IMR-90 (cell line): ENCODE measurements around the gene DYTN. TPM values are rescaled to one million over a fixed set of nuclear protein-coding genes. Genes with fewer than 3 reads are reported as not detected.

ENCODE experiments used
- ATAC-seq: fragments of 200-7000 bp; cut with Tn5 transposase; 2 replicates; pipeline ENCODE4 v1.9.1; 2020; ENCODE audit warnings: low read depth, mild to moderate bottlenecking, moderate library complexity
- BruUV-seq: library from RNA; stranded (reverse); fragments of 400-500 nt; replicated peaks from 2 replicates; lab custom pipeline; 2021; lab: Mats Ljungman, UMichigan
- CTCF ChIA-PET: fragments of 300-600 bp; formaldehyde crosslinking; extraction: SDS; loops from one replicate; lab custom pipeline; 2021; ENCODE audit warnings: antibody characterized with exemption; lab: Yijun Ruan, JAX
- POLR2A ChIA-PET: fragments of 300-600 bp; sonication (Branson Sonifier 250); formaldehyde crosslinking; loops from one replicate; lab custom pipeline; 2022; ENCODE audit warnings: antibody characterized with exemption; ENCODE audit not compliant: unreplicated experiment; lab: Charles Lee
- DNase-seq: peaks from one replicate; pipeline ENCODE4 v3.0.0; 2013
- H2AFZ ChIP-seq: replicated peaks from 2 replicates; pipeline ENCODE3; 2013; ENCODE audit warnings: low read length, mild to moderate bottlenecking; ENCODE audit not compliant: poor library complexity
- H2AK5ac ChIP-seq: 2 replicates; pipeline ENCODE4 v1.6.1; 2013; ENCODE audit warnings: low read depth, low read length, inconsistent platforms
- H2AK9ac ChIP-seq: replicated peaks from 2 replicates; pipeline ENCODE3; 2013; ENCODE audit warnings: mild to moderate bottlenecking, low read depth, low read length, moderate library complexity; ENCODE audit not compliant: poor library complexity
- H2BK120ac ChIP-seq: 2 replicates; pipeline ENCODE4 v1.6.1; 2013; ENCODE audit warnings: low read depth, low read length, inconsistent platforms
- H2BK15ac ChIP-seq: 3 replicates; pipeline ENCODE4 v1.6.1; 2013; ENCODE audit warnings: low read depth, low read length, inconsistent platforms
- H2BK20ac ChIP-seq: 2 replicates; pipeline ENCODE4 v1.6.1; 2013; ENCODE audit warnings: low read depth, mild to moderate bottlenecking, inconsistent platforms, low read length, moderate library complexity
- H2BK5ac ChIP-seq: 2 replicates; pipeline ENCODE4 v1.6.1; 2013; ENCODE audit warnings: mild to moderate bottlenecking, low read depth, low read length, inconsistent platforms; ENCODE audit not compliant: poor library complexity, severe bottlenecking
- H3K14ac ChIP-seq: replicated peaks from 2 replicates; pipeline ENCODE4 v1.6.1; 2013; ENCODE audit warnings: low read depth, low read length, inconsistent platforms
- H3K18ac ChIP-seq: 2 replicates; pipeline ENCODE4 v1.6.1; 2013; ENCODE audit warnings: low read depth, low read length, control low read depth
- H3K23ac ChIP-seq: 2 replicates; pipeline ENCODE4 v1.6.1; 2013; ENCODE audit warnings: low read depth, low read length, inconsistent platforms
- H3K27ac ChIP-seq: 2 replicates; pipeline ENCODE4 v1.5.1; 2013; ENCODE audit warnings: mild to moderate bottlenecking, control low read depth, low read length; ENCODE audit not compliant: insufficient read depth
- H3K27me3 ChIP-seq: 2 replicates; pipeline ENCODE4 v1.6.1; 2013; ENCODE audit warnings: low read length; ENCODE audit not compliant: control insufficient read depth, insufficient read depth
- H3K36me3 ChIP-seq: 2 replicates; pipeline ENCODE4 v1.6.1; 2013; ENCODE audit warnings: low read length, mixed read lengths; ENCODE audit not compliant: control insufficient read depth, insufficient read depth
- H3K4ac ChIP-seq: 2 replicates; pipeline ENCODE4 v1.6.1; 2013; ENCODE audit warnings: low read depth, low read length, inconsistent platforms
- H3K4me1 ChIP-seq: 2 replicates; pipeline ENCODE4 v1.6.1; 2013; ENCODE audit warnings: low read length, mixed read lengths; ENCODE audit not compliant: control insufficient read depth, insufficient read depth
- H3K4me2 ChIP-seq: 2 replicates; pipeline ENCODE4 v1.6.1; 2013; ENCODE audit warnings: low read depth, mild to moderate bottlenecking, control low read depth, low read length, moderate library complexity
- H3K4me3 ChIP-seq: 2 replicates; pipeline ENCODE4 v1.5.1; 2013; ENCODE audit warnings: low read depth, mild to moderate bottlenecking, control low read depth, low read length, moderate library complexity; ENCODE audit not compliant: insufficient read depth
- H3K56ac ChIP-seq: 2 replicates; pipeline ENCODE4 v1.6.1; 2013; ENCODE audit warnings: low read length, inconsistent platforms; ENCODE audit not compliant: insufficient read depth; ENCODE audit errors: extremely low read depth
- H3K79me1 ChIP-seq, 2 experiments: 2 replicates each; pipeline ENCODE4 v1.6.1; 2013; ENCODE audit warnings: low read length in 2 of 2, inconsistent platforms in 1 of 2, low read depth in 1 of 2
- H3K9ac ChIP-seq: 2 replicates; pipeline ENCODE4 v1.6.1; 2013; ENCODE audit warnings: low read depth, low read length, control low read depth
- H3K9me1 ChIP-seq: 2 replicates; pipeline ENCODE4 v1.6.1; 2013; ENCODE audit warnings: low read length, inconsistent platforms; ENCODE audit not compliant: insufficient read depth
- H3K9me3 ChIP-seq: 2 replicates; pipeline ENCODE4 v1.6.1; 2013; ENCODE audit warnings: low read length; ENCODE audit not compliant: control insufficient read depth, insufficient read depth
- H4K20me1 ChIP-seq: 2 replicates; pipeline ENCODE4 v1.6.1; 2013; ENCODE audit warnings: low read length, inconsistent platforms; ENCODE audit not compliant: insufficient read depth
- H4K5ac ChIP-seq: 2 replicates; pipeline ENCODE4 v1.6.1; 2013; ENCODE audit warnings: mild to moderate bottlenecking, low read depth, low read length, control low read depth
- H4K8ac ChIP-seq, 2 experiments: 2 replicates each; pipeline ENCODE4 v1.6.1; 2013; ENCODE audit warnings: low read depth in 2 of 2, low read length in 2 of 2, control low read depth in 1 of 2, inconsistent platforms in 1 of 2
- H4K91ac ChIP-seq: 2 replicates; pipeline ENCODE4 v1.6.1; 2013; ENCODE audit warnings: low read depth, low read length, inconsistent platforms; ENCODE audit not compliant: insufficient read depth
- BHLHE40 ChIP-seq: fragments of 150-350 bp; IDR thresholded peaks from 2 replicates; pipeline ENCODE4 v1.6.1; 2016; ENCODE audit warnings: mild to moderate bottlenecking, low read depth, low read length
- CHD1 ChIP-seq: IDR thresholded peaks from 2 replicates; pipeline ENCODE4 v1.6.1; 2012; ENCODE audit warnings: low read depth, low read length, improper control_type of control experiment
- RAD21 ChIP-seq: IDR thresholded peaks from 2 replicates; pipeline ENCODE4 v1.6.1; 2012; ENCODE audit warnings: low read length, improper control_type of control experiment
- RCOR1 ChIP-seq: IDR thresholded peaks from 2 replicates; pipeline ENCODE4 v1.6.1; 2012; ENCODE audit warnings: mild to moderate bottlenecking, low read length, improper control_type of control experiment; ENCODE audit not compliant: insufficient replicate concordance
- RFX5 ChIP-seq: IDR thresholded peaks from 2 replicates; pipeline ENCODE4 v1.8.0; 2012; ENCODE audit warnings: low read depth, mild to moderate bottlenecking, low read length, moderate library complexity
- SMC3 ChIP-seq: fragments of 150-350 bp; IDR thresholded peaks from 2 replicates; pipeline ENCODE4 v1.6.1; 2016; ENCODE audit warnings: low read depth, mild to moderate bottlenecking, antibody characterized with exemption, low read length, moderate library complexity
- USF2 ChIP-seq: fragments of 150-350 bp; IDR thresholded peaks from 2 replicates; pipeline ENCODE4 v1.6.1; 2017; ENCODE audit warnings: mild to moderate bottlenecking, antibody characterized with exemption, low read length, low read depth
- WGBS, 2 experiments: methylation state at CpG; one replicate each; pipeline versions ENCODE4 v1.1.5 to v1.1.7; 2013; ENCODE audit warnings: missing lambda C conversion rate in 2 of 2; ENCODE audit not compliant: insufficient read length in 1 of 2; ENCODE audit errors: extremely low coverage in 2 of 2; 5-methylcytosine and 5-hydroxymethylcytosine counted together
- dilution Hi-C: fragments of 300-500 bp; cut with HindIII; formaldehyde crosslinking; loops from one replicate; pipeline ENCODE4 v1.14.3; 2018; ENCODE audit warnings: low sequenced_read_pairs; ENCODE audit not compliant: unreplicated experiment
- in situ Hi-C: fragments of 300-500 bp; cut with MboI; formaldehyde crosslinking; loops from 3 replicates; pipeline ENCODE4 v1.14.3; 2019; ENCODE audit warnings: low sequenced_read_pairs, inconsistent platforms, mixed read lengths
- intact Hi-C: fragments of 100-400 bp; cut with micrococcal nuclease; formaldehyde crosslinking; loops from 2 replicates; pipeline ENCODE4 v1.10.0; 2022
- polyA plus RNA-seq, 3 experiments: library from polyadenylated mRNA; depleted of rRNA; stranded (reverse); fragments of >200 nt; gene quantifications; 2 replicates each; pipeline ENCODE4 v1.2.3, GENCODE V29; 2012; ENCODE audit warnings: low replicate concordance in 1 of 3
- total RNA-seq: library from RNA; depleted of rRNA; stranded (reverse); fragments of >200 nt; gene quantifications from 2 replicates; pipeline ENCODE4 v1.2.3, GENCODE V29; 2012

DYTN gene
- total and polyA plus RNA-seq, 2 of the 4 experiments (the other 2 are of a cell fraction) = not detected

- Histone ChIP-seq H2BK5ac (no peak overlapping the region), H3K23ac (no peak overlapping the region), H2BK20ac (no peak overlapping the region), H4K20me1 (no peaks in the 10 kb centered on the region), H4K5ac (no peak overlapping the region), H3K18ac (no peak overlapping the region), H3K9ac (no peak overlapping the region), H2BK15ac (no peak overlapping the region), H3K9me1 (no peaks in the 10 kb centered on the region), H3K36me3 (no peaks in the 10 kb centered on the region), H2BK120ac (no peak overlapping the region), H3K9me3 (no peaks in the 10 kb centered on the region), H2AFZ (no peak overlapping the region), H2AK5ac (no peak overlapping the region), H2AK9ac (no peak overlapping the region), H4K91ac (no peak overlapping the region), H3K27ac (no peak overlapping the region), H3K4ac (no peak overlapping the region), H3K4me1 (no peaks in the 10 kb centered on the region), H3K4me2 (no peak overlapping the region), H3K56ac (no peak overlapping the region), H3K14ac (no peak overlapping the region), H3K4me3 (no peak overlapping the region), H3K27me3 (no peaks in the 10 kb centered on the region; the same call in none of the 2 replicates), H3K79me1 (no peaks in the 10 kb centered on the region), H4K8ac (no peak overlapping the region)
- in situ Hi-C loops = loop anchor here (5.0 to 10.0 kb wide), 2 partner anchors 84 to 782 kb away; no protein-coding TSS in a partner anchor
- WGBS, 2 experiments = no CpG with 5 or more reads among the region's 7 CpGs
- intact Hi-C loops = loop anchor here (1.0 to 10.0 kb wide), 6 partner anchors 88 to 1042 kb away; partner anchors contain the start of gene METTL21A
- ATAC-seq (no peak), DNase-seq (no peak)
- BruUV-seq = no TSS peak
- TF ChIP-seq RCOR1 = no peak
- no peak for TF ChIP-seq RFX5
- TF ChIP-seq SMC3 = no peak
- TF ChIP-seq USF2 = no peak
- TF ChIP-seq CHD1 = no peak
- TF ChIP-seq BHLHE40 = no peak
- TF ChIP-seq RAD21 = no peak
- ChIA-PET POLR2A (no interaction called here), CTCF (no interaction called here)
- dilution Hi-C loops = no loop called here
Measured at GRCh38 chr2:206692971-206693370, 25.2 kb downstream of the DYTN start.
